Activated CD8-positive, alpha-beta memory T cell treated with anti-CD3 and anti-CD28 coated beads for 1 hour (primary cell): ENCODE data around the gene CDC42EP4.
"Not testable (repeated sequence)": the region's sequence is repeated elsewhere in the genome, so short reads cannot be mapped to it uniquely, and the experiment has no call there.

Experiments used
- DNase-seq, 2 donors: peaks; one replicate each; pipeline ENCODE4 v3.0.0-alpha.2; 2020; ENCODE audit warnings: low read depth in 1 of 2; ENCODE audit errors: extremely low read depth in 1 of 2

CDC42EP4 gene

GRCh38 chr17:73320601-73321264 is 8.9 kb upstream of the CDC42EP4 start:
- DNase-seq, result no peak

- DNase-seq, result no peak
These were observed 8.0 kb upstream of the CDC42EP4 start for GRCh38 chr17:73319766-73320165.

GRCh38 chr17:73318836-73319235 is 7.0 kb upstream of the CDC42EP4 start:
- no peak for DNase-seq

- no peak for DNase-seq
These were observed 6.6 kb upstream of the CDC42EP4 start for GRCh38 chr17:73318427-73318813.

GRCh38 chr17:73317513-73318426 is 6.0 kb upstream of the CDC42EP4 start:
- DNase-seq, result no peak

- no peak for DNase-seq
These were observed 5.2 kb upstream of the CDC42EP4 start for GRCh38 chr17:73316919-73317505.

GRCh38 chr17:73315471-73315870 is 3.7 kb upstream of the CDC42EP4 start:
- no peak for DNase-seq

- no peak for DNase-seq
These were observed 1.8 kb upstream of the CDC42EP4 start for GRCh38 chr17:73313526-73314127.

GRCh38 chr17:73312887-73313286 is 1.1 kb upstream of the CDC42EP4 start:
- DNase-seq, result not testable (repeated sequence)

GRCh38 chr17:73311428-73311780 is 397 bp downstream of the CDC42EP4 start:
- DNase-seq, result no peak

GRCh38 chr17:73309727-73310596 is 1.8 kb downstream of the CDC42EP4 start:
- no peak for DNase-seq

GRCh38 chr17:73308959-73309358 is 2.8 kb downstream of the CDC42EP4 start:
- DNase-seq, result not testable (repeated sequence)

- no peak for DNase-seq
These were observed 3.6 kb downstream of the CDC42EP4 start for GRCh38 chr17:73308017-73308823.

- no peak for DNase-seq
These were observed 4.7 kb downstream of the CDC42EP4 start for GRCh38 chr17:73307130-73307529.

GRCh38 chr17:73305845-73306836 is 5.7 kb downstream of the CDC42EP4 start:
- no peak for DNase-seq

GRCh38 chr17:73304971-73305812 is 6.6 kb downstream of the CDC42EP4 start:
- DNase-seq, result no peak

- DNase-seq, result no peak
These were observed 7.4 kb downstream of the CDC42EP4 start for GRCh38 chr17:73304438-73304837.

- DNase-seq, result no peak
These were observed 9.6 kb downstream of the CDC42EP4 start for GRCh38 chr17:73302189-73302588.
